Breast epithelium (tissue), 3 donors: ENCODE results near the gene DLX4.

Source experiments
- POLR2AphosphoS5 ChIP-seq, 3 donors: sonication (generic); formaldehyde crosslinking; IDR thresholded peaks; one replicate each; pipeline ENCODE4 v1.6.1; 2017; ENCODE audit warnings: antibody characterized with exemption in 3 of 3
- TF ChIP-seq, protein P1 (sequence below), 3 donors: fragments of 450-650 bp; IDR thresholded peaks; one replicate each; pipeline ENCODE4 v1.5.1; 2016 to 2017; ENCODE audit warnings: antibody characterized with exemption in 3 of 3, mild to moderate bottlenecking in 3 of 3, moderate library complexity in 3 of 3

DNA sequence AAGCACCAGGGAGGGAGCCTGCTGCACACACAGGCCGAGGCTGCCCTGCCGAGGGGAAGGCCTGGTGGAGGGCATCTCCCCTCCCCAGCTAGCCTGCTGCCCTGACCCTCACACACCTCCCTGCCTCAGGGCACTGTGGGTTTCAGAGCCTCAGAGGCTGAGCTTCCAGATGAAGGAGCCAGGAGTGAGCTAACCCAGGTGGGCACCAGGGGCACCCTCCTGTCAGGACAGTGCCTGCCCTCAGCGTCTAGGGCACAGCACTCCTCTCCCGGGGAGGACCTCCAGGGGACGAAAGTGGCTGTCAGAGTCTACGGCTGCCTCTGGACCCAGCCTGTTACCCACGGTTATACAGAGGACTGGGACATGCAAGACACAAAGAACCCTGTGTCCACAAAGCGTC is 22.8 kb upstream of the DLX4 start:
- TF ChIP-seq, protein P1, sequence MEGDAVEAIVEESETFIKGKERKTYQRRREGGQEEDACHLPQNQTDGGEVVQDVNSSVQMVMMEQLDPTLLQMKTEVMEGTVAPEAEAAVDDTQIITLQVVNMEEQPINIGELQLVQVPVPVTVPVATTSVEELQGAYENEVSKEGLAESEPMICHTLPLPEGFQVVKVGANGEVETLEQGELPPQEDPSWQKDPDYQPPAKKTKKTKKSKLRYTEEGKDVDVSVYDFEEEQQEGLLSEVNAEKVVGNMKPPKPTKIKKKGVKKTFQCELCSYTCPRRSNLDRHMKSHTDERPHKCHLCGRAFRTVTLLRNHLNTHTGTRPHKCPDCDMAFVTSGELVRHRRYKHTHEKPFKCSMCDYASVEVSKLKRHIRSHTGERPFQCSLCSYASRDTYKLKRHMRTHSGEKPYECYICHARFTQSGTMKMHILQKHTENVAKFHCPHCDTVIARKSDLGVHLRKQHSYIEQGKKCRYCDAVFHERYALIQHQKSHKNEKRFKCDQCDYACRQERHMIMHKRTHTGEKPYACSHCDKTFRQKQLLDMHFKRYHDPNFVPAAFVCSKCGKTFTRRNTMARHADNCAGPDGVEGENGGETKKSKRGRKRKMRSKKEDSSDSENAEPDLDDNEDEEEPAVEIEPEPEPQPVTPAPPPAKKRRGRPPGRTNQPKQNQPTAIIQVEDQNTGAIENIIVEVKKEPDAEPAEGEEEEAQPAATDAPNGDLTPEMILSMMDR (IDR thresholded peaks at IDR 0.05): no peak
- TF ChIP-seq POLR2AphosphoS5 (IDR thresholded peaks at IDR 0.05): no peak
